Left ventricle myocardium inferior (tissue), 1 donor: ENCODE results near the gene PLSCR3. TPM values are rescaled to one million over a fixed set of nuclear protein-coding genes. Genes with fewer than 3 reads are reported as not detected.
A peak's percentile ranks its signal among the peaks of the same experiment; 100 is the strongest.

Experiments used
- DNase-seq: peaks from one replicate; pipeline ENCODE4 v3.0.0-alpha.2; 2020
- H3K27ac ChIP-seq: fragments of 200-600 bp; replicated peaks from 2 replicates; pipeline ENCODE4 v1.8.0; 2021
- H3K27me3 ChIP-seq: fragments of 200-600 bp; 2 replicates; pipeline ENCODE4 v1.8.0; 2021; ENCODE audit warnings: low read depth
- H3K36me3 ChIP-seq: fragments of 200-600 bp; 2 replicates; pipeline ENCODE4 v1.8.0; 2021
- H3K4me1 ChIP-seq: fragments of 200-600 bp; 2 replicates; pipeline ENCODE4 v1.8.0; 2021
- H3K4me3 ChIP-seq: fragments of 200-600 bp; 2 replicates; pipeline ENCODE4 v1.8.0; 2021; ENCODE audit warnings: mild to moderate bottlenecking, moderate library complexity
- H3K9me3 ChIP-seq: fragments of 200-600 bp; replicated peaks from 2 replicates; pipeline ENCODE4 v1.8.0; 2021
- CTCF ChIP-seq: fragments of 200-600 bp; IDR thresholded peaks from 2 replicates; pipeline ENCODE4 v1.8.0; 2021; ENCODE audit warnings: antibody characterized with exemption, mild to moderate bottlenecking, borderline replicate concordance
- intact Hi-C: fragments of 100-400 bp; cut with micrococcal nuclease; formaldehyde crosslinking; loops from one replicate; pipeline ENCODE4 v1.11.0; 2022
- total RNA-seq: library from RNA; stranded (reverse); fragmentation: NEBNext Ultra II Directional; extraction: Animal tissue kit (Norgen Biotek cat#: 25700); gene quantifications from one replicate; pipeline ENCODE4 v1.2.1, GENCODE V29; 2021
- donor health status: DM: no; HTN: yes; CAD: no; lungs with severe emphysema.

The PLSCR3 gene
- total RNA-seq, 1 donor from 2014 or later = 20.1 TPM

- Histone ChIP-seq H3K27ac (peak overlapping the region; percentile 99), H3K36me3 (no peaks in the 10 kb centered on the region), H3K27me3 (no peaks in the 10 kb centered on the region), H3K9me3 (no peaks in the 10 kb centered on the region), H3K4me3 (no peak overlapping the region), H3K4me1 (peaks cover 49% of the 10 kb centered on the region)
- TF ChIP-seq CTCF = no peak
- intact Hi-C loops = loop anchor here (10.0 kb wide), 1 partner anchor 74 kb away; no protein-coding TSS in a partner anchor
- no peak for DNase-seq
These were observed 45.7 kb downstream of the PLSCR3 start for GRCh38 chr17:7348478-7349242.

GRCh38 chr17:7347630-7348477 is 46.5 kb downstream of the PLSCR3 start:
- no peak overlapping the region for H3K27ac ChIP-seq
- H3K4me1 ChIP-seq = peaks cover 41% of the 10 kb centered on the region
- H3K27me3 ChIP-seq = no peaks in the 10 kb centered on the region
- intact Hi-C loops = loop anchor here (10.0 kb wide), 1 partner anchor 73 kb away; no protein-coding TSS in a partner anchor
- no peak overlapping the region for H3K4me3 ChIP-seq
- TF ChIP-seq CTCF = no peak
- no peak for DNase-seq
- no peaks in the 10 kb centered on the region for H3K9me3 ChIP-seq
- no peaks in the 10 kb centered on the region for H3K36me3 ChIP-seq

- no peak for TF ChIP-seq CTCF
- Histone ChIP-seq H3K4me3 (no peak overlapping the region), H3K9me3 (no peaks in the 10 kb centered on the region), H3K36me3 (no peaks in the 10 kb centered on the region), H3K27ac (no peak overlapping the region), H3K27me3 (peaks cover under 1% of the 10 kb centered on the region), H3K4me1 (peaks cover 32% of the 10 kb centered on the region)
- no peak for DNase-seq
- intact Hi-C loops = loop anchor here (10.0 kb wide), 1 partner anchor 72 kb away; no protein-coding TSS in a partner anchor
These were observed 47.3 kb downstream of the PLSCR3 start for GRCh38 chr17:7346761-7347614.

GRCh38 chr17:7343250-7343649 is 51.1 kb downstream of the PLSCR3 start:
- Histone ChIP-seq H3K27me3 (peaks cover 37% of the 10 kb centered on the region), H3K36me3 (no peaks in the 10 kb centered on the region), H3K4me3 (no peak overlapping the region), H3K27ac (no peak overlapping the region), H3K4me1 (no peaks in the 10 kb centered on the region), H3K9me3 (no peaks in the 10 kb centered on the region)
- intact Hi-C loops = loop anchor here (10.0 kb wide), 1 partner anchor 68 kb away; no protein-coding TSS in a partner anchor
- no peak for TF ChIP-seq CTCF
- no peak for DNase-seq

- Histone ChIP-seq H3K27me3 (peaks cover 51% of the 10 kb centered on the region), H3K4me1 (no peaks in the 10 kb centered on the region), H3K36me3 (no peaks in the 10 kb centered on the region), H3K4me3 (no peak overlapping the region), H3K27ac (no peak overlapping the region), H3K9me3 (no peaks in the 10 kb centered on the region)
- intact Hi-C loops = loop anchor here (10.0 kb wide), 1 partner anchor 67 kb away; no protein-coding TSS in a partner anchor
- TF ChIP-seq CTCF = no peak
- no peak for DNase-seq
These were observed 52.5 kb downstream of the PLSCR3 start for GRCh38 chr17:7341842-7342241.
